CD14-positive monocyte (primary cell): ENCODE measurements around the gene ZNF423. TPM values are rescaled to one million over a fixed set of nuclear protein-coding genes. Genes with fewer than 3 reads are reported as not detected.

Experiments used
- DNase-seq, 3 donors: peaks; one replicate each; pipeline ENCODE4 v3.0.0-alpha.2; 2011 to 2022
- H2AFZ ChIP-seq: 2 replicates; pipeline ENCODE4 v1.6.0; 2012; ENCODE audit warnings: mild to moderate bottlenecking, low read depth, low read length, inconsistent platforms; ENCODE audit not compliant: insufficient read depth, poor library complexity, severe bottlenecking
- H3K27ac ChIP-seq, 2 donors: 1 replicate in 1 of 2; 2 replicates in 1 of 2; pipeline ENCODE4 v1.5.1; 2012 to 2013; ENCODE audit warnings: low read length in 2 of 2, control low read depth in 1 of 2, inconsistent platforms in 1 of 2, low read depth in 1 of 2, mild to moderate bottlenecking in 1 of 2
- H3K27me3 ChIP-seq, 2 donors: one replicate each; pipeline versions ENCODE4 v1.6.0 to v1.6.1; 2011 to 2013; ENCODE audit warnings: low read length in 2 of 2; ENCODE audit not compliant: control insufficient read depth in 2 of 2, insufficient read depth in 2 of 2
- H3K36me3 ChIP-seq, 2 donors: replicated peaks in 1 of 2; 1 replicate in 1 of 2; 2 replicates in 1 of 2; pipeline versions ENCODE4 v1.5.1 to v1.6.1; 2012 to 2013; ENCODE audit warnings: low read length in 2 of 2, control low read depth in 1 of 2, inconsistent platforms in 1 of 2, mild to moderate bottlenecking in 1 of 2; ENCODE audit not compliant: insufficient read depth in 2 of 2, control insufficient read depth in 1 of 2
- H3K4me1 ChIP-seq, 2 donors: 1 replicate in 1 of 2; 2 replicates in 1 of 2; pipeline versions ENCODE4 v1.5.1 to v1.6.1; 2012 to 2013; ENCODE audit warnings: low read length in 2 of 2, control low read depth in 1 of 2, inconsistent platforms in 1 of 2, mild to moderate bottlenecking in 1 of 2, moderate library complexity in 1 of 2; ENCODE audit not compliant: insufficient read depth in 2 of 2, control insufficient read depth in 1 of 2
- H3K4me2 ChIP-seq: replicated peaks from 2 replicates; pipeline ENCODE3; 2012; ENCODE audit warnings: low read length, moderate library complexity, mild to moderate bottlenecking; ENCODE audit not compliant: poor library complexity, severe bottlenecking; ENCODE audit errors: extremely low read depth
- H3K4me3 ChIP-seq, 3 experiments: fragments of 200-600 bp in 1 of 3; sonication (generic) in 1 of 3; replicated peaks in 1 of 3; 1 replicate in 2 of 3; 2 replicates in 1 of 3; pipeline ENCODE4 v1.5.1; 2011 to 2013; ENCODE audit warnings: low read length in 3 of 3, mild to moderate bottlenecking in 3 of 3, control low read depth in 2 of 3, low read depth in 2 of 3, inconsistent platforms in 1 of 3, moderate library complexity in 1 of 3
- H3K79me2 ChIP-seq: 2 replicates; pipeline ENCODE4 v1.6.0; 2012; ENCODE audit warnings: mild to moderate bottlenecking, control low read depth, inconsistent platforms, low read length, moderate library complexity; ENCODE audit not compliant: insufficient read depth
- H3K9ac ChIP-seq: 2 replicates; pipeline ENCODE4 v1.6.0; 2017; ENCODE audit warnings: low read length, mild to moderate bottlenecking; ENCODE audit not compliant: insufficient read depth, poor library complexity, severe bottlenecking
- H3K9me3 ChIP-seq, 2 donors: replicated peaks in 1 of 2; 1 replicate in 1 of 2; 2 replicates in 1 of 2; pipeline versions ENCODE4 v1.5.1 to v1.6.1; 2012 to 2013; ENCODE audit warnings: low read length in 2 of 2, control low read depth in 1 of 2; ENCODE audit not compliant: control insufficient read depth in 1 of 2, insufficient read depth in 1 of 2
- H4K20me1 ChIP-seq: 2 replicates; pipeline ENCODE4 v1.6.0; 2012; ENCODE audit warnings: mild to moderate bottlenecking, low read length, control low read depth, moderate library complexity; ENCODE audit not compliant: insufficient read depth
- H3K27ac Mint-ChIP-seq, 7 donors: one replicate each; pipeline ENCODE4 v1.8.0; 2020; ENCODE audit warnings: mild to moderate bottlenecking in 7 of 7, mixed read lengths in 7 of 7, moderate library complexity in 6 of 7, inconsistent platforms in 2 of 7
- H3K27me3 Mint-ChIP-seq, 3 donors: one replicate each; pipeline ENCODE4 v1.8.0; 2021 to 2022; ENCODE audit warnings: low read depth in 3 of 3, mild to moderate bottlenecking in 3 of 3, mixed read lengths in 3 of 3, moderate library complexity in 3 of 3, inconsistent platforms in 1 of 3
- H3K36me3 Mint-ChIP-seq, 2 donors: one replicate each; pipeline ENCODE4 v1.8.0; 2020; ENCODE audit warnings: mixed read lengths in 2 of 2, inconsistent platforms in 1 of 2, mild to moderate bottlenecking in 1 of 2
- H3K4me1 Mint-ChIP-seq: one replicate; pipeline ENCODE4 v1.8.0; 2020; ENCODE audit warnings: mild to moderate bottlenecking, mixed read lengths
- H3K4me3 Mint-ChIP-seq, 2 donors: one replicate each; pipeline ENCODE4 v1.8.0; 2020; ENCODE audit warnings: mild to moderate bottlenecking in 2 of 2, mixed read lengths in 2 of 2, moderate library complexity in 1 of 2
- H3K9me3 Mint-ChIP-seq, 7 donors: one replicate each; pipeline ENCODE4 v1.8.0; 2020 to 2022; ENCODE audit warnings: mixed read lengths in 7 of 7, mild to moderate bottlenecking in 6 of 7, moderate library complexity in 6 of 7, inconsistent platforms in 2 of 7
- CTCF ChIP-seq: fragments of 200-600 bp; IDR thresholded peaks from one replicate; pipeline ENCODE4 v1.8.0; 2022; ENCODE audit warnings: antibody characterized with exemption, mild to moderate bottlenecking
- WGBS: methylation state at CpG from one replicate; pipeline ENCODE4 v1.1.5; 2013; ENCODE audit warnings: missing lambda C conversion rate; ENCODE audit not compliant: insufficient coverage; 5-methylcytosine and 5-hydroxymethylcytosine counted together
- intact Hi-C, 2 donors: fragments of 100-400 bp; cut with micrococcal nuclease; formaldehyde crosslinking; loops; one replicate each; pipeline versions ENCODE4 v1.15.0 to v1.15.1; 2023
- polyA plus RNA-seq, 3 donors: library from polyadenylated mRNA; depleted of rRNA in 1 of 3; unstranded in 2 of 3; stranded (reverse) in 1 of 3; fragments of 300-500 nt in 2 of 3; fragments of >200 nt in 1 of 3; fragmentation: Illumina TruSeq in 2 of 3; gene quantifications; 1 replicate in 2 of 3; 2 replicates in 1 of 3; pipeline ENCODE4 v1.2.3, GENCODE V29; 2012 to 2021

The ZNF423 gene
- polyA plus RNA-seq, 3 donors, result not detected

GRCh38 chr16:49693445-49693844 is 162.5 kb downstream of the ZNF423 start:
- DNase-seq, result no peak
- intact Hi-C loops, result no loop called here
- H3K27ac Mint-ChIP-seq, result no peak overlapping the region
- H3K27me3 ChIP-seq, result peaks cover 9 to 18% of the 10 kb centered on the region in 2 donors
- no peaks in the 10 kb centered on the region for H4K20me1 ChIP-seq
- no peaks in the 10 kb centered on the region for H3K36me3 ChIP-seq
- H3K36me3 Mint-ChIP-seq, result no peaks in the 10 kb centered on the region
- H3K4me2 ChIP-seq, result no peak overlapping the region
- no peaks in the 10 kb centered on the region for H3K9me3 Mint-ChIP-seq
- no peaks in the 10 kb centered on the region for H3K9me3 ChIP-seq
- no peak overlapping the region for H2AFZ ChIP-seq
- H3K9ac ChIP-seq, result no peak overlapping the region
- no peak for TF ChIP-seq CTCF
- no peaks in the 10 kb centered on the region for H3K4me1 ChIP-seq
- H3K4me3 Mint-ChIP-seq, result no peak overlapping the region
- 100% methylated on average over 3 of the region's 5 CpGs for WGBS
- peaks cover 13 to 28% (median 24%) of the 10 kb centered on the region in 3 donors for H3K27me3 Mint-ChIP-seq
- no peaks in the 10 kb centered on the region for H3K79me2 ChIP-seq
- H3K4me3 ChIP-seq, result no peak overlapping the region
- H3K4me1 Mint-ChIP-seq, result no peaks in the 10 kb centered on the region
- H3K27ac ChIP-seq, result no peak overlapping the region

DNA sequence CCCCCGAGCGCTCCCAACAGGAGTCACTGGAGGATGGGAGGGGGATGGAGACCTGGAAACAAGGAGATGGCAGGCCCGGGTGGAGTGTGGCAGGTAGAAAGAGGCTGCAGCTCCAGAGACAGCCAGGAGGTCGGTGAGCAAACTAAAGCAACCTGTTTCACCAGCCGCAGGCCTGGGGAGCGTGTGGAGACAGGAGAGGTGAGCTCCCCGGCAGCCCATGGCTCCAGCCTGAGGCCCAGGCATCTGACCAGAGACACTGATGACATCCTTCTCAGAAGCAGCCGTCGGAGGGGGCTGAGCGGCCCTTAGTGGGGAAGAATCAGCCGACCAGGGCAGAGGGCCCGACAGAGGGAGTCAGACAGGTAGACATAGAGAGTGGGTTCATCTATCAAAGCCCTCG is 165.1 kb downstream of the ZNF423 start:
- no peak for TF ChIP-seq CTCF
- Histone ChIP-seq H3K4me1 (no peaks in the 10 kb centered on the region), H3K4me2 (no peak overlapping the region), H3K27me3 (peaks cover 0 to 9% of the 10 kb centered on the region in 2 donors), H3K4me3 (no peak overlapping the region), H3K27ac (no peak overlapping the region), H4K20me1 (no peaks in the 10 kb centered on the region), H3K9ac (no peak overlapping the region), H3K9me3 (no peaks in the 10 kb centered on the region), H3K79me2 (no peaks in the 10 kb centered on the region), H3K36me3 (no peaks in the 10 kb centered on the region), H2AFZ (no peak overlapping the region)
- H3K9me3 Mint-ChIP-seq, result no peaks in the 10 kb centered on the region
- H3K4me3 Mint-ChIP-seq, result no peak overlapping the region
- H3K36me3 Mint-ChIP-seq, result no peaks in the 10 kb centered on the region
- WGBS, result 96% methylated on average over 12 of the region's 13 CpGs
- H3K27me3 Mint-ChIP-seq, result peaks cover 14 to 18% (median 16%) of the 10 kb centered on the region in 3 donors
- no peak overlapping the region for H3K27ac Mint-ChIP-seq
- no peaks in the 10 kb centered on the region for H3K4me1 Mint-ChIP-seq
- DNase-seq, result no peak
- intact Hi-C loops, result no loop called here
